ENCODE results near the gene ELP1.
"Not testable (repeated sequence)": the region's sequence is repeated elsewhere in the genome, so short reads cannot be mapped to it uniquely, and the experiment has no call there.

The ELP1 gene

DNA sequence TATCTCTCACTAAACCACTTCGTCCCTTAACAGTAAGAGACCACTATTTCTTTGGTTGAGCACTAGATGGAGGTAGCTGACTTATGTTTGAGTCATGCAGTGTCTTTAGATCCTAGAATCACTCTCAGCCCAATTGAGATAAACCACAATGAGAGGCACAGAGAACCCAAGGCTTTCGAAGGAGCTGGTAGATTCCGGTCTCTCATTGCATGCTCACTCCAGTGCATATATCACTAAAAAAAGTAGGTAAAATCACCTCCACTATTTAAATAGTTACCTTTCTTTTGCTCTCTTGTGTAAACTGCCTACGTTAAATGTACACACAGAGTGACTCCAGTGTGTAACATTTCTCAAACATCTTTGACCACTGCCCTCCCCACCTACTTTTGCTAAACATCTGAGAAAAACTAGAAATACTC, 44.3 kb downstream of the ELP1 start:
- H3K9ac ChIP-seq (ENCODE audit: low read length): no peak overlapping the region

DNA sequence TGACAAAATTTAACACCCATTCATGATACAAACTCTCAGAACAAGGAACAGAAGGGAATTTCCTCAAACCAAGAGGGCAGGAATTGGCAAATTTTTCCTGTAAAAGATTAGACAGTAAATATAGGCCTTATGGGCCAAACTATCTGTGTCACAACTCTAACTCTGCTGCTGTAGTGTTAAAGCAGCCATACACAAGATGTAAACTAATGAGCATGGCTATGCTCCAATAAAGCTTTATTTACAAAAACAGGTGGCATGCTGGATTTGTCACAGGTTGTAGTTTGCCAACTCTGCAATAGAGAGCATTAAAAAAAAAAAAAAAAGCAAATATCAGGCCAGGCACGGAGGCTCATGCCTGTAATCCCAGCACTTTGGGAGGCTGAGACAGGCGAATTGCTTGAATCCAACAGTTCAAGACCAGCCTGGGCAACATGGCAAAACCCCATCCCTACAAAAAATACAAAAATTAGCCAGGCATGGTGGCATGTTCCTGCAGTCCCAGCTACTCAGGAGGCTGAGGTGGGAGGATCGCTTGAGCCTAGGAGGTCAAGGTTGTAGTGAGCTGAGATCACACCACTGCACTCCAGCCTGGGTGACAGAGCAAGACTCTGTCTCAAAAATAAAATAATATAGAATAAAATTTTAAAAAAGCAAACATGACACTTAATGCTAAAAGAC, 47.2 kb downstream of the ELP1 start:
- not testable (repeated sequence) for H3K79me1 ChIP-seq (replicated peaks; ENCODE audit: low read length, poor library complexity, severe bottlenecking); H3K4ac ChIP-seq (ENCODE audit: low read depth in 1 of 2, low read length in 2 of 2); H2BK120ac ChIP-seq (ENCODE audit: low read depth, low read length); H3K27ac ChIP-seq (ENCODE audit: low read length, poor library complexity, severe bottlenecking); H2BK5ac ChIP-seq (ENCODE audit: low read depth, low read length, poor library complexity, severe bottlenecking); H4K91ac ChIP-seq (ENCODE audit: low read length); H3K4me3 ChIP-seq (ENCODE audit: insufficient read depth in 1 of 2, low read depth in 1 of 2, low read length in 2 of 2); H2BK12ac ChIP-seq (ENCODE audit: low read length in 2 of 2); H4K8ac ChIP-seq (ENCODE audit: low read length); H3K14ac ChIP-seq (ENCODE audit: low read length in 2 of 2); H3K27me3 ChIP-seq (ENCODE audit: control insufficient read depth in 1 of 2, insufficient read depth in 1 of 2, low read length in 2 of 2); H3K4me1 ChIP-seq (ENCODE audit: control insufficient read depth, insufficient read depth, low read depth, low read length); H3K9me3 ChIP-seq (ENCODE audit: control insufficient read depth, low read length); H2AFZ ChIP-seq (ENCODE audit: low read depth, low read length); H3K18ac ChIP-seq (ENCODE audit: low read depth in 1 of 2, low read length in 2 of 2); H3K9ac ChIP-seq (ENCODE audit: low read length); H3K4me2 ChIP-seq (ENCODE audit: low read length, poor library complexity, severe bottlenecking); H2AK5ac ChIP-seq (ENCODE audit: low read length, severe bottlenecking); H3K23ac ChIP-seq (ENCODE audit: low read length in 2 of 2); H2BK15ac ChIP-seq (ENCODE audit: low read depth, poor library complexity, severe bottlenecking)
- DNase-seq: peak; percentile 3
- peaks cover 8 to 56% of the 10 kb centered on the region in 2 experiments for H3K36me3 ChIP-seq (ENCODE audit: control insufficient read depth in 1 of 2, insufficient read depth in 2 of 2, low read depth in 1 of 2, low read length in 2 of 2)
- 100% methylated on average over 3 of the region's 3 CpGs for WGBS

More for the DNA sequence above, 44.3 kb downstream of the ELP1 start:
- no peak overlapping the region for H2BK5ac ChIP-seq (ENCODE audit: low read depth, low read length, poor library complexity, severe bottlenecking)
- no peak overlapping the region for H3K4me3 ChIP-seq (ENCODE audit: insufficient read depth in 1 of 2, low read depth in 1 of 2, low read length in 2 of 2)
- H3K4me2 ChIP-seq (ENCODE audit: low read length, poor library complexity, severe bottlenecking): no peak overlapping the region
- H2BK120ac ChIP-seq (ENCODE audit: low read depth, low read length): no peak overlapping the region
- H3K4ac ChIP-seq (ENCODE audit: low read depth in 1 of 2, low read length in 2 of 2): no peak overlapping the region
- no peak overlapping the region for H4K8ac ChIP-seq (ENCODE audit: low read length)
- no peaks in the 10 kb centered on the region for H3K9me3 ChIP-seq (ENCODE audit: control insufficient read depth, low read length)
- no peaks in the 10 kb centered on the region for H3K4me1 ChIP-seq (ENCODE audit: control insufficient read depth, insufficient read depth, low read depth, low read length)
- H2AFZ ChIP-seq (ENCODE audit: low read depth, low read length): no peak overlapping the region
- DNase-seq: peak; percentile 11
- no peak overlapping the region for H3K23ac ChIP-seq (ENCODE audit: low read length in 2 of 2)
- WGBS: 96% methylated on average over 3 of the region's 4 CpGs
- H4K91ac ChIP-seq (ENCODE audit: low read length): no peak overlapping the region
- peaks cover 4% of the 10 kb centered on the region for H3K79me1 ChIP-seq (replicated peaks; ENCODE audit: low read length, poor library complexity, severe bottlenecking)
- no peaks in the 10 kb centered on the region for H3K27me3 ChIP-seq (ENCODE audit: control insufficient read depth in 1 of 2, insufficient read depth in 1 of 2, low read length in 2 of 2)
- H3K27ac ChIP-seq (ENCODE audit: low read length, poor library complexity, severe bottlenecking): no peak overlapping the region
- H2BK15ac ChIP-seq (ENCODE audit: low read depth, poor library complexity, severe bottlenecking): no peak overlapping the region
- peaks cover 16 to 69% of the 10 kb centered on the region in 2 experiments for H3K36me3 ChIP-seq (ENCODE audit: control insufficient read depth in 1 of 2, insufficient read depth in 2 of 2, low read depth in 1 of 2, low read length in 2 of 2)
- no peak overlapping the region for H2BK12ac ChIP-seq (ENCODE audit: low read length in 2 of 2)
- no peak overlapping the region for H3K14ac ChIP-seq (ENCODE audit: low read length in 2 of 2)
- H3K18ac ChIP-seq (ENCODE audit: low read depth in 1 of 2, low read length in 2 of 2): no peak overlapping the region
- no peak overlapping the region for H2AK5ac ChIP-seq (ENCODE audit: low read length, severe bottlenecking)

DNA sequence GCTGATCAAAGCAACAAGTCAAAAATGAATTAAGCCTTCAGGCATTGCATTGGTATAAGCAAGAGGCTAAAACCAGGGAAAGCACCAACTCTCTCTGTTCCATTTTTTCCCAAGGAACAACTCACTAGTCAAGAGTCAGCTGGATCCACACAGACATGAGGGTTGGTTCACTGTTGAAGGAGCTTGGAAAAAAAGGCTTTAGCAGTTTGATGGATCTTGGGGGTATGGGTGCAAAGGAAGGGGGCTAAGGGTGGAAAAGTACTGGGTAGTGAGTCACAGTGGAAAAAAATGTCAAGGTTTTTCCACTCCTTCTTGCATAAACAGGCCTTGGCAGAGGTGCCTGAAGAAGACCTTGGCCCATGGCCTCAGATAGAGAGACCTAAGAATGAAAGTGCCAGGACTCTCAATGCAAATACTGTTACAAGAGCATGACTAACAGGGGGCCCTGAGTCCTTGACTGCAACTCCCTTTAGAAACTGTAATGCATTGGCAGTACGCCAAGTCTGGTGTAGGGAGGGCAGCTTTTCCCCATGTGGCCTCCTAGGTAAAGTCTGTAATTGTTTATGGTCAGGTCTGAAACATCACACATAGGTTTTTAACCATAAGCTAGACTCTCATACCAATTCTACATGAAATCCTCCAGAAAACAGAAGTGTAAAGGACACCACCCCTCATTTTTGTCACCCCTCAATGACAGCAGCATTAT, 48.1 kb downstream of the ELP1 start:
- no peak overlapping the region for H2BK5ac ChIP-seq (ENCODE audit: low read depth, low read length, poor library complexity, severe bottlenecking)
- no peak overlapping the region for H2BK12ac ChIP-seq (ENCODE audit: low read length in 2 of 2)
- H4K8ac ChIP-seq (ENCODE audit: low read length): no peak overlapping the region
- no peak overlapping the region for H3K9ac ChIP-seq (ENCODE audit: low read length)
- no peaks in the 10 kb centered on the region for H3K4me1 ChIP-seq (ENCODE audit: control insufficient read depth, insufficient read depth, low read depth, low read length)
- H3K79me1 ChIP-seq (replicated peaks; ENCODE audit: low read length, poor library complexity, severe bottlenecking): peaks cover 4% of the 10 kb centered on the region
- no peaks in the 10 kb centered on the region for H3K9me3 ChIP-seq (ENCODE audit: control insufficient read depth, low read length)
- no peak overlapping the region for H4K91ac ChIP-seq (ENCODE audit: low read length)
- no peak overlapping the region for H2AFZ ChIP-seq (ENCODE audit: low read depth, low read length)
- H3K36me3 ChIP-seq (ENCODE audit: control insufficient read depth in 1 of 2, insufficient read depth in 2 of 2, low read depth in 1 of 2, low read length in 2 of 2): peaks cover 3 to 56% of the 10 kb centered on the region in 2 experiments
- H3K18ac ChIP-seq (ENCODE audit: low read depth in 1 of 2, low read length in 2 of 2): no peak overlapping the region
- H3K4ac ChIP-seq (ENCODE audit: low read depth in 1 of 2, low read length in 2 of 2): no peak overlapping the region
- WGBS: 63% methylated on average over 1 of the region's 1 CpG
- peak overlapping the region; percentile 31 for H3K27ac ChIP-seq (ENCODE audit: low read length, poor library complexity, severe bottlenecking)
- no peak overlapping the region for H2AK5ac ChIP-seq (ENCODE audit: low read length, severe bottlenecking)
- H2BK120ac ChIP-seq (ENCODE audit: low read depth, low read length): no peak overlapping the region
- H3K4me2 ChIP-seq (ENCODE audit: low read length, poor library complexity, severe bottlenecking): no peak overlapping the region
- H3K27me3 ChIP-seq (ENCODE audit: control insufficient read depth in 1 of 2, insufficient read depth in 1 of 2, low read length in 2 of 2): no peaks in the 10 kb centered on the region
- peak; percentile 83 for DNase-seq
- no peak overlapping the region for H3K14ac ChIP-seq (ENCODE audit: low read length in 2 of 2)
- H3K4me3 ChIP-seq (ENCODE audit: insufficient read depth in 1 of 2, low read depth in 1 of 2, low read length in 2 of 2): no peak overlapping the region
- no peak overlapping the region for H3K23ac ChIP-seq (ENCODE audit: low read length in 2 of 2)
- H2BK15ac ChIP-seq (ENCODE audit: low read depth, poor library complexity, severe bottlenecking): no peak overlapping the region

DNA sequence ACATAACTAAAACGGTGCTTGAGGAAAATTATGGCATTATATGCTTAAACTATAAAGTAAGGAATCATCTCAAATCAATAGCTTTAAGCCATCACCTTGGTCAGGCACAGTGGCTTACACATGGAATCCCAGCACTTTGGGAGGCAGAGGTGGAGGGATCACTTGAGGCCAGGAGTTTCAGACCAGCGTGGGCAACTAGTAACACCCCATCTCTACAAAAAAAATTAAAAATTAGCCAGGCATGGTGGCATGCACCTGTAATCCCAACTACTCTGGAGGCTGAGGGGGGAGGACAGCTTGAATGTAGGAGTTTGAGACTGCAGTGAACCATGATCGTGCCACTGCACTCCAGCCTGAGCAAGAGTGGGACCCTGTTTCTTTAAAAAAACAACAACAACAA, 49.2 kb downstream of the ELP1 start:
- H3K4ac ChIP-seq (ENCODE audit: low read depth in 1 of 2, low read length in 2 of 2): no peak overlapping the region
- peaks cover 6 to 56% of the 10 kb centered on the region in 2 experiments for H3K36me3 ChIP-seq (ENCODE audit: control insufficient read depth in 1 of 2, insufficient read depth in 2 of 2, low read depth in 1 of 2, low read length in 2 of 2)
- H3K4me3 ChIP-seq (ENCODE audit: insufficient read depth in 1 of 2, low read depth in 1 of 2, low read length in 2 of 2): no peak overlapping the region
- no peak overlapping the region for H2BK5ac ChIP-seq (ENCODE audit: low read depth, low read length, poor library complexity, severe bottlenecking)
- H3K27me3 ChIP-seq (ENCODE audit: control insufficient read depth in 1 of 2, insufficient read depth in 1 of 2, low read length in 2 of 2): no peaks in the 10 kb centered on the region
- H3K23ac ChIP-seq (ENCODE audit: low read length in 2 of 2): no peak overlapping the region
- no CpG with 5 or more reads among the region's 3 CpGs for WGBS
- H4K8ac ChIP-seq (ENCODE audit: low read length): no peak overlapping the region
- DNase-seq: no peak
- no peak overlapping the region for H2BK120ac ChIP-seq (ENCODE audit: low read depth, low read length)
- no peak overlapping the region for H3K18ac ChIP-seq (ENCODE audit: low read depth in 1 of 2, low read length in 2 of 2)
- no peak overlapping the region for H3K9ac ChIP-seq (ENCODE audit: low read length)
- H3K79me1 ChIP-seq (replicated peaks; ENCODE audit: low read length, poor library complexity, severe bottlenecking): peaks cover 5% of the 10 kb centered on the region
- no peak overlapping the region for H2AK5ac ChIP-seq (ENCODE audit: low read length, severe bottlenecking)
- H3K9me3 ChIP-seq (ENCODE audit: control insufficient read depth, low read length): no peaks in the 10 kb centered on the region
- no peak overlapping the region for H2BK15ac ChIP-seq (ENCODE audit: low read depth, poor library complexity, severe bottlenecking)
- H2BK12ac ChIP-seq (ENCODE audit: low read length in 2 of 2): no peak overlapping the region
- H3K27ac ChIP-seq (ENCODE audit: low read length, poor library complexity, severe bottlenecking): no peak overlapping the region
- H4K91ac ChIP-seq (ENCODE audit: low read length): no peak overlapping the region
- H3K14ac ChIP-seq (ENCODE audit: low read length in 2 of 2): no peak overlapping the region
- H3K4me1 ChIP-seq (ENCODE audit: control insufficient read depth, insufficient read depth, low read depth, low read length): no peaks in the 10 kb centered on the region
- H3K4me2 ChIP-seq (ENCODE audit: low read length, poor library complexity, severe bottlenecking): no peak overlapping the region
- no peak overlapping the region for H2AFZ ChIP-seq (ENCODE audit: low read depth, low read length)
